ENCODE measurements around the gene PAX9.

GRCh38 chr14:36653413-36653812 is 8.2 kb upstream of the PAX9 start:
- TF ChIP-seq CTCF (IDR thresholded peaks at IDR 0.05) (no peak), POLR2A (IDR thresholded peaks at IDR 0.05) (no peak)
